Nephron (organoid): Measurements from ENCODE around the gene YWHAE.
"Not testable (repeated sequence)": the region's sequence is repeated elsewhere in the genome, so short reads cannot be mapped to it uniquely, and the experiment has no call there.

Source experiments
- H3K27ac Mint-ChIP-seq, 3 experiments: 2 replicates each; pipeline ENCODE4 v1.8.0; 2020; ENCODE audit warnings: mixed read lengths in 3 of 3, mild to moderate bottlenecking in 2 of 3, moderate library complexity in 1 of 3
- H3K27me3 Mint-ChIP-seq: 2 replicates; pipeline ENCODE4 v1.8.0; 2021; ENCODE audit warnings: low read depth, mild to moderate bottlenecking, moderate library complexity, mixed read lengths
- H3K36me3 Mint-ChIP-seq: 2 replicates; pipeline ENCODE4 v1.8.0; 2020; ENCODE audit warnings: low read depth, mixed read lengths
- H3K4me1 Mint-ChIP-seq: 2 replicates; pipeline ENCODE4 v1.8.0; 2020; ENCODE audit warnings: mixed read lengths
- H3K4me3 Mint-ChIP-seq, 3 experiments: 2 replicates each; pipeline ENCODE4 v1.8.0; 2020; ENCODE audit warnings: mild to moderate bottlenecking in 3 of 3, mixed read lengths in 3 of 3, moderate library complexity in 2 of 3
- H3K9me3 Mint-ChIP-seq: 2 replicates; pipeline ENCODE4 v1.8.0; 2020; ENCODE audit warnings: mixed read lengths
- CTCF ChIP-seq, 3 experiments: fragments of 200-600 bp; sonication (generic); IDR thresholded peaks; one replicate each; pipeline ENCODE4 v1.5.0; 2021; ENCODE audit warnings: antibody characterized with exemption in 3 of 3; ENCODE audit not compliant: unreplicated experiment in 3 of 3

YWHAE gene

GRCh38 chr17:1386265-1386664, 13.8 kb downstream of the YWHAE start:
- peaks cover 13% of the 10 kb centered on the region for H3K36me3 Mint-ChIP-seq
- H3K27me3 Mint-ChIP-seq: no peaks in the 10 kb centered on the region
- no peaks in the 10 kb centered on the region for H3K9me3 Mint-ChIP-seq
- H3K4me3 Mint-ChIP-seq: no peak overlapping the region
- no peak for TF ChIP-seq CTCF (IDR thresholded peaks at IDR 0.05; ENCODE audit: unreplicated experiment in 3 of 3)
- peaks cover 36% of the 10 kb centered on the region for H3K4me1 Mint-ChIP-seq
- H3K27ac Mint-ChIP-seq: no peak overlapping the region

- no peaks in the 10 kb centered on the region for H3K27me3 Mint-ChIP-seq
- no peak for TF ChIP-seq CTCF (IDR thresholded peaks at IDR 0.05; ENCODE audit: unreplicated experiment in 3 of 3)
- no peak overlapping the region for H3K27ac Mint-ChIP-seq
- H3K36me3 Mint-ChIP-seq: peaks cover 13% of the 10 kb centered on the region
- H3K4me3 Mint-ChIP-seq: no peak overlapping the region
- H3K4me1 Mint-ChIP-seq: peaks cover 35% of the 10 kb centered on the region
- H3K9me3 Mint-ChIP-seq: no peaks in the 10 kb centered on the region
These were observed 14.2 kb downstream of the YWHAE start for GRCh38 chr17:1385861-1386260.

GRCh38 chr17:1384905-1385435, 15.1 kb downstream of the YWHAE start:
- no peaks in the 10 kb centered on the region for H3K27me3 Mint-ChIP-seq
- peaks cover 11% of the 10 kb centered on the region for H3K36me3 Mint-ChIP-seq
- TF ChIP-seq CTCF (IDR thresholded peaks at IDR 0.05; ENCODE audit: unreplicated experiment in 3 of 3): no peak
- no peaks in the 10 kb centered on the region for H3K9me3 Mint-ChIP-seq
- H3K4me1 Mint-ChIP-seq: peaks cover 36% of the 10 kb centered on the region
- no peak overlapping the region for H3K4me3 Mint-ChIP-seq
- peak overlapping the region in 1 of 3 experiments; percentile 33 for H3K27ac Mint-ChIP-seq

GRCh38 chr17:1379930-1380313, 20.1 kb downstream of the YWHAE start:
- Mint-ChIP-seq H3K9me3 (no peaks in the 10 kb centered on the region), H3K27me3 (no peaks in the 10 kb centered on the region), H3K4me3 (peak overlapping the region in 1 of 3 experiments; percentile 11), H3K4me1 (peaks cover 51% of the 10 kb centered on the region), H3K27ac (peak overlapping the region in 2 of 3 experiments; percentile 48 to 50), H3K36me3 (peaks cover 22% of the 10 kb centered on the region)
- TF ChIP-seq CTCF (IDR thresholded peaks at IDR 0.05; ENCODE audit: unreplicated experiment in 3 of 3): no peak

GRCh38 chr17:1379208-1379929, 20.7 kb downstream of the YWHAE start:
- Mint-ChIP-seq H3K4me1 (peaks cover 56% of the 10 kb centered on the region), H3K4me3 (no peak overlapping the region), H3K27ac (peak overlapping the region; percentile 20 to 50 (median 48)), H3K36me3 (peaks cover 26% of the 10 kb centered on the region), H3K9me3 (no peaks in the 10 kb centered on the region), H3K27me3 (no peaks in the 10 kb centered on the region)
- no peak for TF ChIP-seq CTCF (IDR thresholded peaks at IDR 0.05; ENCODE audit: unreplicated experiment in 3 of 3)

GRCh38 chr17:1378476-1378860, 21.6 kb downstream of the YWHAE start:
- H3K4me3 Mint-ChIP-seq, H3K27me3 Mint-ChIP-seq, H3K9me3 Mint-ChIP-seq: not testable (repeated sequence)
- peaks cover 27% of the 10 kb centered on the region for H3K36me3 Mint-ChIP-seq
- H3K4me1 Mint-ChIP-seq: peaks cover 58% of the 10 kb centered on the region
- H3K27ac Mint-ChIP-seq: peak overlapping the region in 1 of 3 experiments; percentile 15
